GM23248 (cell line): ENCODE measurements around the gene KCNMB4.

Experiments
- EZH2 ChIP-seq: fragments of 200-600 bp; sonication (generic); IDR thresholded peaks from 2 replicates; pipeline ENCODE4 v1.6.1; 2018; ENCODE audit warnings: antibody characterized with exemption, mild to moderate bottlenecking; ENCODE audit not compliant: insufficient read depth, poor library complexity, severe bottlenecking
- EZH2phosphoT487 ChIP-seq: fragments of 200-600 bp; sonication (generic); IDR thresholded peaks from 2 replicates; pipeline ENCODE4 v1.6.1; 2018; ENCODE audit warnings: antibody characterized with exemption, moderate library complexity, mild to moderate bottlenecking, low read depth; ENCODE audit not compliant: insufficient read depth

DNA sequence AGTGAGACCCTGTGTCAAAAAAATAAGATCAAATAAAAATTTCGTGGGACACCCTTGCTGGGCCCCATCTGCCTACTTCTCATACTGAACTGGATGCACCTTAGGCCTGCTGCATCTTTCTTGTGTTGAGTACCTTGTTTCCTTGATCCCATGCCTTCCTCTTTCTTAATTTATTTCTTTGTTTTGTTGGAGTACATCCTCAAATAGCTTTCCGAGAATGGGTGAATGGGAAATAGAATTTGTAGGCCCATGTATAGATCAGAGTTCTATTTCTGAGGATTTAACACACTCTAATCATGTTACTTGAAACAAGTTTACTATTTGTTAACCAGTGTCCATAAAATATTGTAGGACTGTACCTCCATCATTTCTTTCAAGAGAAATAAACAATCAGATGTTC lies 23.6 kb downstream of the KCNMB4 start:
- TF ChIP-seq EZH2 (no peak), EZH2phosphoT487 (no peak)
